HG03439 (cell line): ENCODE data around the gene DTWD2.

ENCODE experiments used
- ATAC-seq: cut with Tn5 transposase; IDR thresholded peaks from one replicate; pipeline ENCODE4 v1.9.1; 2021; ENCODE audit warnings: mild to moderate bottlenecking, moderate library complexity; ENCODE audit not compliant: unreplicated experiment

DTWD2 gene

GRCh38 chr5:118789366-118789765 is 199.0 kb downstream of the DTWD2 start:
- ATAC-seq: no peak

GRCh38 chr5:118788351-118788750 is 200.0 kb downstream of the DTWD2 start:
- ATAC-seq: no peak
